Naive thymus-derived CD4-positive, alpha-beta T cell (primary cell): Measurements from ENCODE around the gene YWHAE. TPM values are rescaled to one million over a fixed set of nuclear protein-coding genes. Genes with fewer than 3 reads are reported as not detected.

Experiments
- ATAC-seq: fragments of 150-1000 bp; cut with Tn5 transposase; 2 replicates; pipeline ENCODE4 v1.10.0; 2021; ENCODE audit warnings: mild to moderate bottlenecking, moderate library complexity
- CTCF ChIA-PET: fragments of 350-600 bp; sonication (Branson Sonifier 250); formaldehyde crosslinking; loops from one replicate; lab custom pipeline; 2021; ENCODE audit warnings: antibody characterized with exemption; lab: Charles Lee
- POLR2A ChIA-PET: fragments of 350-600 bp; sonication (Branson Sonifier 250); formaldehyde crosslinking; loops from one replicate; lab custom pipeline; 2021; ENCODE audit warnings: antibody characterized with exemption, inconsistent platforms; lab: Charles Lee
- DNase-seq, 9 donors: peaks; one replicate each; pipeline versions ENCODE4 v3.0.0 to v3.0.0-alpha.2; 2020 to 2022; ENCODE audit warnings: mixed read lengths in 1 of 9
- H3K27ac ChIP-seq: one replicate; pipeline ENCODE4 v1.7.0; 2013; ENCODE audit warnings: mild to moderate bottlenecking, low read depth, low read length, moderate library complexity
- H3K27me3 ChIP-seq, 2 donors: one replicate each; pipeline ENCODE4 v1.7.0; 2013; ENCODE audit warnings: low read length in 2 of 2, mild to moderate bottlenecking in 2 of 2, moderate library complexity in 2 of 2; ENCODE audit not compliant: control insufficient read depth in 2 of 2, insufficient read depth in 2 of 2
- H3K36me3 ChIP-seq, 3 experiments: 1 replicate in 2 of 3; 2 replicates in 1 of 3; pipeline ENCODE4 v1.7.0; 2013; ENCODE audit warnings: low read length in 3 of 3, mild to moderate bottlenecking in 3 of 3, moderate library complexity in 1 of 3; ENCODE audit not compliant: insufficient read depth in 3 of 3, control insufficient read depth in 2 of 3
- H3K4me1 ChIP-seq, 2 donors: one replicate each; pipeline ENCODE4 v1.7.0; 2013; ENCODE audit warnings: low read length in 2 of 2, mild to moderate bottlenecking in 2 of 2, moderate library complexity in 1 of 2; ENCODE audit not compliant: control insufficient read depth in 2 of 2, insufficient read depth in 2 of 2
- H3K4me3 ChIP-seq: 2 replicates; pipeline ENCODE4 v1.7.0; 2013; ENCODE audit warnings: mild to moderate bottlenecking, low read length
- H3K9me3 ChIP-seq, 3 experiments: 1 replicate in 2 of 3; 2 replicates in 1 of 3; pipeline ENCODE4 v1.7.0; 2013; ENCODE audit warnings: low read length in 3 of 3; ENCODE audit not compliant: control insufficient read depth in 2 of 3
- H3K27ac Mint-ChIP-seq, 9 donors: one replicate each; pipeline ENCODE4 v1.8.0; 2020 to 2022; ENCODE audit warnings: mixed read lengths in 9 of 9, mild to moderate bottlenecking in 8 of 9, moderate library complexity in 5 of 9, inconsistent platforms in 2 of 9
- H3K27me3 Mint-ChIP-seq, 5 donors: one replicate each; pipeline ENCODE4 v1.8.0; 2021 to 2022; ENCODE audit warnings: mixed read lengths in 5 of 5, mild to moderate bottlenecking in 1 of 5
- H3K36me3 Mint-ChIP-seq, 5 donors: one replicate each; pipeline ENCODE4 v1.8.0; 2020 to 2022; ENCODE audit warnings: mixed read lengths in 5 of 5, mild to moderate bottlenecking in 3 of 5, inconsistent platforms in 1 of 5
- H3K4me1 Mint-ChIP-seq, 7 donors: one replicate each; pipeline ENCODE4 v1.8.0; 2020 to 2022; ENCODE audit warnings: mixed read lengths in 7 of 7, mild to moderate bottlenecking in 3 of 7, inconsistent platforms in 1 of 7
- H3K4me3 Mint-ChIP-seq, 10 donors: one replicate each; pipeline ENCODE4 v1.8.0; 2020 to 2022; ENCODE audit warnings: mild to moderate bottlenecking in 10 of 10, mixed read lengths in 10 of 10, moderate library complexity in 6 of 10, inconsistent platforms in 2 of 10
- H3K9me3 Mint-ChIP-seq, 11 donors: one replicate each; pipeline ENCODE4 v1.8.0; 2020 to 2022; ENCODE audit warnings: mixed read lengths in 11 of 11, mild to moderate bottlenecking in 4 of 11, inconsistent platforms in 1 of 11, moderate library complexity in 1 of 11
- intact Hi-C, 2 donors: fragments of 100-400 bp; cut with micrococcal nuclease; formaldehyde crosslinking; loops; one replicate each; pipeline ENCODE4 v1.15.1; 2023
- polyA plus RNA-seq, 2 donors: library from polyadenylated mRNA; unstranded; fragments of 300-500 nt; fragmentation: Illumina TruSeq; gene quantifications; one replicate each; pipeline ENCODE4 v1.2.3, GENCODE V29; 2021
- total RNA-seq, 6 experiments: library from RNA in 5 of 6; stranded (reverse) in 5 of 6; gene quantifications; 1 replicate in 5 of 6; 2 replicates in 1 of 6; pipeline ENCODE4 v1.2.3 and lab custom pipeline; 2021 to 2026

YWHAE gene
- total and polyA plus RNA-seq, 7 experiments from 2014 or later = 30.6 to 317 (median 127) TPM

DNA sequence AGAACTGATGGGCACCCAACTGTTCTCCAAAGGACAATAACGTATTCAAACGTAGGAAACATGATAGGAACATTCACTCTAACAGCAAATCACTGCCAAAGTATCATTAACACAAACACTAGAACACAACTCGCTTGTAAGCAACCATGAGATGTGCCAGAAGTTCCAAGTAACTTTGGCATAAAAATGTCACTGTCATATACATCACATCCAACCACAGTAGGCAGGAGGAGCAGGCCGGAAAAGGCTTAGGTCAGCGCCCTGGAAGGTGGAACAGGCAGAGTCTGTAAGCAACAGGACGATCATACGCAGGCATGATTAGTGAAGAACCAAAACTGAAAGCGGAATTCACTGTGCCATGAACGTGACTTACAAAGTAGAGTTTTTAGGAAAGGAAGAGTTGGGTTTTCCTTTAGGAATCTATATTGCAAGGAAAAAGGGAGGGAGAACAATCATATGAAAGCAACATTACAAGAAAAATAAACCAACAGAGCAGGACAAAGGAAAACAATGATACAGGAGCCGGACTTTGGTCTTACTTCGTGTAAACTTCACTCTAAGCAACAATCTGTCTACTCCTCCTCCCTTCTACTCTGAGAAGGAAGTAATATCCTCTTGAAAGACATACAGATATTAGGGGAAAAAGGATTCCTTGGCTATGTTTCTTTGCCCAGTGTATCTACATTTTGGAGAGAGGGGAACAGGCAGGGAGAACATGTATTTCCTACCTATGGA lies 52.3 kb downstream of the YWHAE start:
- CTCF ChIA-PET = no interaction called here
- no peak for DNase-seq

DNA sequence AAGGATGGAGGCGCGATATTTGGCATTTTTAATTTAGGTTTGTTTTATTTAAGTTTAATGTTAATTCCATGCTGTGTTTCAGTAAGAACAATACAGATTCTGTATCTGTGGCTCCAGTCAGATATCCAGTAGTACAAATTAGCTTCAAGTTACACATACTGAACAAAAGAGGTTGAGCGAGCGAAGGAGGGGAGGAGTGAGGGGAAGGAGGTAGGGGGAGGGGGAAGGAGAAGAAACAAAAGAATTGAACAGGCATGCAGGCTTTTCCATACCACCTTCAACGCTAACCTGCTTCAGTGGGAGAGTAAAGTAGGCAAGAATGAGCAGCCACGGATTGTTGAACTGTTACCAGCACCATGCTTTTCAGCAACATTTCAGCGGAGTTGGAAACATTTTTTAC lies 55.5 kb downstream of the YWHAE start:
- CTCF ChIA-PET = no interaction called here
- intact Hi-C loops = no loop called here
- Histone ChIP-seq H3K27ac (no peak overlapping the region), H3K4me3 (no peak overlapping the region), H3K27me3 (no peaks in the 10 kb centered on the region), H3K9me3 (no peaks in the 10 kb centered on the region), H3K36me3 (peaks cover 0 to 44% (median 15%) of the 10 kb centered on the region in 3 experiments), H3K4me1 (no peaks in the 10 kb centered on the region)
- no peak overlapping the region for H3K27ac Mint-ChIP-seq
- H3K27me3 Mint-ChIP-seq = no peaks in the 10 kb centered on the region
- ATAC-seq (no peak), DNase-seq (no peak)
- POLR2A ChIA-PET = no interaction called here
- peaks cover 0 to 36% (median 15%) of the 10 kb centered on the region in 7 donors for H3K4me1 Mint-ChIP-seq
- peaks cover 0 to 35% (median 16%) of the 10 kb centered on the region in 5 donors for H3K36me3 Mint-ChIP-seq
- H3K4me3 Mint-ChIP-seq = no peak overlapping the region
- no peaks in the 10 kb centered on the region for H3K9me3 Mint-ChIP-seq

More for the DNA sequence above, 52.3 kb downstream of the YWHAE start:
- Mint-ChIP-seq H3K4me3 (peak overlapping the region in 6 of 10 donors; percentile 29 to 70 (median 48)), H3K4me1 (peaks cover 6 to 47% (median 24%) of the 10 kb centered on the region in 7 donors), H3K27ac (peak overlapping the region; percentile 25 to 92 (median 79)), H3K27me3 (no peaks in the 10 kb centered on the region), H3K36me3 (peaks cover 0 to 51% (median 29%) of the 10 kb centered on the region in 5 donors), H3K9me3 (no peaks in the 10 kb centered on the region)
- Histone ChIP-seq H3K27ac (peak overlapping the region; percentile 2), H3K4me3 (no peak overlapping the region), H3K9me3 (no peaks in the 10 kb centered on the region), H3K27me3 (no peaks in the 10 kb centered on the region), H3K4me1 (no peaks in the 10 kb centered on the region), H3K36me3 (peaks cover 8 to 74% (median 26%) of the 10 kb centered on the region in 3 experiments)
- POLR2A ChIA-PET = no interaction called here
- no peak for ATAC-seq
- intact Hi-C loops = no loop called here

DNA sequence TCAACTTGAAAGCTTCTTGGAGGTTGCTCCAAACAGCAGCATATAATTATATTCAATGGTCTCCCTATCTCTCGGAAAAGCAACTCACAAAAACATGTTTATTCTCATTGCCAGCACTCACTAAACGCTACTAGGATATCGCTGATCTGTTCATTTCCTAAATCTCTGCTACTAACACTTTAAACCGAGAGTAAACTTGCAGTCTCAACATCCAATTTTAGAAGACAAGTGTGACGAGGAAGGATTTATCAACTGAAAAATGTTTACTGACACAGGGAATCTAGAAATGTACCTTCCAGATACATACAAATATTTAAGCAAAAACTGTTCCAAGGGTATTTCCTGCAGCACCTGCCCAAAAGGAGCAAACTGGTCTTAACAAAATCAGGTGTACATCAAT lies 56.5 kb downstream of the YWHAE start:
- H3K27me3 Mint-ChIP-seq = no peaks in the 10 kb centered on the region
- intact Hi-C loops = no loop called here
- peaks cover 0 to 35% (median 17%) of the 10 kb centered on the region in 7 donors for H3K4me1 Mint-ChIP-seq
- peak overlapping the region in 2 of 9 donors; percentile 13 to 32 for H3K27ac Mint-ChIP-seq
- ChIA-PET POLR2A (no interaction called here), CTCF (no interaction called here)
- H3K4me3 ChIP-seq = no peak overlapping the region
- H3K36me3 ChIP-seq = peaks cover 0 to 40% (median 15%) of the 10 kb centered on the region in 3 experiments
- no peaks in the 10 kb centered on the region for H3K27me3 ChIP-seq
- no peak overlapping the region for H3K27ac ChIP-seq
- H3K9me3 Mint-ChIP-seq = no peaks in the 10 kb centered on the region
- peaks cover 0 to 35% (median 16%) of the 10 kb centered on the region in 5 donors for H3K36me3 Mint-ChIP-seq
- DNase-seq (no peak), ATAC-seq (no peak)
- no peaks in the 10 kb centered on the region for H3K9me3 ChIP-seq
- H3K4me1 ChIP-seq = no peaks in the 10 kb centered on the region
- H3K4me3 Mint-ChIP-seq = no peak overlapping the region

DNA sequence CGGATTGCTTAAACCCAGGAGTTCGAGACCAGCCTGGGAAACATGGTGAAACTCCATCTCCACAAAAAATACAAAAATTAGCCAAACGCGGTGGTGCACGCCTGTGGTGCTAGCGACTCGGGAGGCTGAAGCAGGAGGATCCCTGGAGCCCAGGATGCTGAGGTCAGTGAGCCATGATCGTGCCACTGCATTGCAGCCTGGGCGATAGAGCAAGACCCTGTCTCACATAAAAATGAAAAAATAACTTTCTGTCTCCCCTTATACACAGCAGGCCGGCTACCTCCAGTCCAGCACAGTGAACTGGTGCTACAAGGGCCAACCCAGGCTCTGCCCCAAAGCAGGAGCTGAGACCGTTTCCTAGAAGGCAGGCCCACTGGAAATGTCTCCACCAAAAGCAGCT lies 59.7 kb downstream of the YWHAE start:
- DNase-seq = no peak
- POLR2A ChIA-PET = interaction anchor here (0.5 kb wide), 1 partner anchor 515 kb away, joined by 3 read pairs; no protein-coding TSS in a partner anchor
- Histone ChIP-seq H3K36me3 (peaks cover 0 to 22% (median 12%) of the 10 kb centered on the region in 3 experiments), H3K4me1 (no peaks in the 10 kb centered on the region), H3K9me3 (no peaks in the 10 kb centered on the region), H3K27ac (no peak overlapping the region), H3K4me3 (no peak overlapping the region), H3K27me3 (no peaks in the 10 kb centered on the region)
- H3K9me3 Mint-ChIP-seq = no peaks in the 10 kb centered on the region
- peaks cover 0 to 11% (median 2%) of the 10 kb centered on the region in 7 donors for H3K4me1 Mint-ChIP-seq
- H3K36me3 Mint-ChIP-seq = peaks cover 0 to 24% (median 10%) of the 10 kb centered on the region in 5 donors
- no peaks in the 10 kb centered on the region for H3K27me3 Mint-ChIP-seq
- intact Hi-C loops = no loop called here
- H3K27ac Mint-ChIP-seq = no peak overlapping the region
- ATAC-seq = no peak
- no peak overlapping the region for H3K4me3 Mint-ChIP-seq
- CTCF ChIA-PET = interaction anchor here (0.6 to 1.2 kb wide), 3 partner anchors 7 to 453 kb away, joined by 3 read pairs; no protein-coding TSS in a partner anchor

DNA sequence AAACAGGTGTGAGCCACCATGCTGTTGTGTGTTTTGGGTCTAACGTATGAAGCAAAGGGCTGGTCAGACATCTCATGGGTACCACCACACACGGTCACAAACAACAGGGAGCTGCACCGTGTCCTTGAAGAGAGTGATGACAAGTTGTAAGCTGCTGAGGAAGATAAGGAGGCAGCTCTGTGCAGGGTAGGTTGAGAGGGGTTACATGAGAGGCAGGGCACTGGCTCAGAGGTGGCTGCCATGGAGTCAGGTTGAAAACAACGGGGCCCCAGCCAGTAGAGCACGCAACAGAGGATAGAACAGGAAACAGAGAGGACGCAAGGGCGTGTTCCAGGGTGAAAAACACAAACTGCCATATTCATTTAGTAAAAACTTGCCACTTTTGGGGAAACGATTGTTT lies 68.3 kb downstream of the YWHAE start:
- H3K27me3 Mint-ChIP-seq = no peaks in the 10 kb centered on the region
- H3K4me3 ChIP-seq = no peak overlapping the region
- H3K9me3 Mint-ChIP-seq = no peaks in the 10 kb centered on the region
- H3K27ac ChIP-seq = no peak overlapping the region
- POLR2A ChIA-PET = no interaction called here
- peaks cover 0 to 12% of the 10 kb centered on the region in 2 donors for H3K4me1 ChIP-seq
- H3K4me3 Mint-ChIP-seq = peak overlapping the region in 9 of 10 donors; percentile 10 to 80 (median 55)
- no peaks in the 10 kb centered on the region for H3K9me3 ChIP-seq
- no peaks in the 10 kb centered on the region for H3K36me3 ChIP-seq
- ATAC-seq = peak; percentile 83
- peak overlapping the region in 6 of 9 donors; percentile 1 to 85 (median 66) for H3K27ac Mint-ChIP-seq
- H3K36me3 Mint-ChIP-seq = no peaks in the 10 kb centered on the region
- intact Hi-C loops = loop anchor here (1.0 to 5.0 kb wide), 5 partner anchors 39 to 209 kb away; no protein-coding TSS in a partner anchor
- no peaks in the 10 kb centered on the region for H3K27me3 ChIP-seq
- CTCF ChIA-PET = interaction anchor here (0.7 to 2.4 kb wide), 8 partner anchors 10 to 537 kb away, joined by 3 to 14 read pairs (median 4); no protein-coding TSS in a partner anchor
- DNase-seq = peak in 7 of 9 donors; percentile 48 to 76 (median 56)
- peaks cover 4 to 15% (median 12%) of the 10 kb centered on the region in 7 donors for H3K4me1 Mint-ChIP-seq

DNA sequence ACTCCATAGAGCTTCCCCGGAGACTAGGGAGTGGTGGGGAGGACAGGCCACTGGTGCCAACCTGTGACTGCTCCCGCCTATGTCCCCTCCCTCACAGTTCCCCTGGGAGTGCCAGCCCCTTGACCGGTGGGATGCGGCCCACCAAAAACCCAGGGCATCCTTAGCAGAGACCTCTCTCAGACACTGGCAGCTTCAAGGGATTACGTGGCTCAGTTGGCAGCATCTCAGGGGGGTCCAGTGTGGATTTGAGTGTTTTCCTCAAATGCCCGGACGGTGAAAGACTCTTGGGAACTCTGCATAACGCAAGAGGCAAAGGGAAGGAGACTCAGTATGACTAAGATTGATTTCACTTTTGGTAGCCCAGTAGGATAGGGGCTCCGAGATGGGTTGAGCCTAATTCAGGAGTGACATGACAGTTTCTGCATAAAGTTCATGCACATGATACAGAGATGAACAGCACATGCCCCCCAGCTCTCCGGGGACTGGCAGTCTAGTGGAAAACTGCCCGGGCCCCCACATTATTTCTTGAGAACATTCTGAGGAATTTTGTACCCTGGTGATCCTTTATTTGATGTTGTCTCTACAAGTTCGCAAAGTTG lies 70.2 kb downstream of the YWHAE start:
- H3K27me3 ChIP-seq = no peaks in the 10 kb centered on the region
- no peak for ATAC-seq
- peaks cover 4 to 15% (median 12%) of the 10 kb centered on the region in 7 donors for H3K4me1 Mint-ChIP-seq

More for the DNA sequence above, 70.2 kb downstream of the YWHAE start:
- intact Hi-C loops = loop anchor here (2.0 to 5.0 kb wide), 3 partner anchors 33 to 208 kb away; no protein-coding TSS in a partner anchor
- H3K9me3 ChIP-seq = no peaks in the 10 kb centered on the region
- no peak overlapping the region for H3K4me3 ChIP-seq
- POLR2A ChIA-PET = interaction anchor here (0.8 kb wide), 1 partner anchor 70 kb away, joined by 4 read pairs; no protein-coding TSS in a partner anchor
- no peak for DNase-seq
- no peak overlapping the region for H3K27ac ChIP-seq
- Mint-ChIP-seq H3K4me3 (no peak overlapping the region), H3K9me3 (no peaks in the 10 kb centered on the region), H3K27ac (peak overlapping the region in 1 of 9 donors; percentile 18), H3K27me3 (peaks cover 0 to 4% (median 0%) of the 10 kb centered on the region in 5 donors), H3K36me3 (no peaks in the 10 kb centered on the region)
- H3K4me1 ChIP-seq = peaks cover 0 to 12% of the 10 kb centered on the region in 2 donors
- H3K36me3 ChIP-seq = no peaks in the 10 kb centered on the region
- CTCF ChIA-PET = no interaction called here
